Mucosa of stomach (tissue), 1 donor: Measurements from ENCODE around the gene PALD1.
"Not testable (repeated sequence)": the region's sequence is repeated elsewhere in the genome, so short reads cannot be mapped to it uniquely, and the experiment has no call there.

Source experiments
- H3K27me3 ChIP-seq: one replicate; pipeline ENCODE4 v1.7.0; 2013; ENCODE audit warnings: mild to moderate bottlenecking, low read length; ENCODE audit not compliant: control insufficient read depth, insufficient read depth
- H3K36me3 ChIP-seq: one replicate; pipeline ENCODE4 v1.7.0; 2013; ENCODE audit warnings: low read length; ENCODE audit not compliant: control insufficient read depth, insufficient read depth
- H3K4me1 ChIP-seq: one replicate; pipeline ENCODE4 v1.7.0; 2013; ENCODE audit warnings: mild to moderate bottlenecking, low read length; ENCODE audit not compliant: control insufficient read depth, insufficient read depth
- H3K4me3 ChIP-seq: one replicate; pipeline ENCODE4 v1.7.0; 2013; ENCODE audit warnings: low read length
- H3K9ac ChIP-seq: one replicate; pipeline ENCODE4 v1.7.0; 2013; ENCODE audit warnings: mild to moderate bottlenecking, low read length, moderate library complexity
- H3K9me3 ChIP-seq: one replicate; pipeline ENCODE4 v1.7.0; 2013; ENCODE audit warnings: mild to moderate bottlenecking, low read length, moderate library complexity; ENCODE audit not compliant: control insufficient read depth
- donor health status: Pancreatic carcinoma.

PALD1 gene

DNA sequence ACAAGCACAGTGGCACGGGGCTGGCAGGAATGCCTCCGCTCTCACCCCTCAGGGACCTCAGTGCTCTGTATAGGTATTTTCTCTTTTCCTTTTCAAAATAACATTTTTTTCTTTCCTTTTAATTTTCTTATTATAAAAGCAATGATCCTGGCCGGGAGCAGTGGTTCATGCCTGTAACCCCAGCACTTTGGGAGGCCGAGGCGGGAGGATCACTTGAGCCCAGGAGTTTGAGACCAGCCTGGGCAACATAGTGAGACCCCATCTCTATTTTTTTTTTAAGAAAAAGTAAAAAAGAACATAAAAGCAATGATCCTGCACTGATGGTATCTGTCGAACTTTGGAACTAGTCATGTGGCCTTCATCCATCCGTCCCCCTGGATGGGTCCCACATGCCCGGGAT is 120.8 kb downstream of the PALD1 start:
- no peaks in the 10 kb centered on the region for H3K27me3 ChIP-seq
- H3K9me3 ChIP-seq, result no peaks in the 10 kb centered on the region
- peaks cover 11% of the 10 kb centered on the region for H3K4me1 ChIP-seq
- no peak overlapping the region for H3K9ac ChIP-seq
- H3K36me3 ChIP-seq, result no peaks in the 10 kb centered on the region
- H3K4me3 ChIP-seq, result no peak overlapping the region

GRCh38 chr10:70599791-70600190 is 121.2 kb downstream of the PALD1 start:
- Histone ChIP-seq H3K27me3 (no peaks in the 10 kb centered on the region), H3K4me3 (no peak overlapping the region), H3K9ac (no peak overlapping the region), H3K36me3 (no peaks in the 10 kb centered on the region), H3K9me3 (no peaks in the 10 kb centered on the region), H3K4me1 (peaks cover 11% of the 10 kb centered on the region)

DNA sequence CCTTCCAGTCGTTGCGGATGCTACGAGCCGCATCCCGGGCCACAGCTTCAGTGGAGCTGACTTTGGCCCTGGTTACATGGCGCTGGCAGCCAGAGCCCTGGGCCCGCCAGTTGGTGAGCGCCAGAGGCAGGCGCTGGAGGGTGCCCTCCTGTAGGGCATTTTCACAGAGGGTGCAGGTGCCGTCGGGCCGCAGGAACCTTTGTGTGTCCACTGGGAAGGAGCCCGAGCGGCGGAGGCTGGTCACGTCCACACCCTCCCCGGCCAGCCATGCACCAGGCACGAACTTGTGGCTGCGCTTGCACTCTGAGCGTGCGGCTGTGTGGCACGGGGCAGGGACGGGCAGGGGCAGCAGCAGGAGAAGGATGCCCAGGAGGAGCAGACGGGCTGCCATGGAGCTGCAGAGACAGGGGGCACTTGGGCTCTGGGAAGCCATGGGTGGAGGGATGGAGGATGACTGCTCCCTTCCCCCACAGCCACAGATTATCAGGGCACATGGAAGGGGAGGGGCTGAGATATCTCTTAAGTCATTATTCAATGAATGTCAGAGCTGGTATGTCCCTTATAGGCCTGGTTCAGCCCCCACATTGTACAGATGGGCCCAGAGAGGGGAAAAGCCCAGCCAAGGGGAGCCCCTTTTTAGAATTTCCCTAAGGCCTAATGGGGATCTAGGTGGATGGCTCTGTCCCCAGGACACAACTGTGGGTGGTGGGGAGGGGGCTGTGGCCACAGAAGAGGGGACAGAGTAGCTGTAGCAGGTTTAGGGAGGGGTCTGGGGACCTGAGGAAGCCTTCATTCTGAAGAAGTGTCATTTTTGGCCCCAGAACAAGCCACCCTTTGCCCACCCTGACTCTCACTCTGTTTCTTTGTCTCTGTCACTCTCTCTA is 122.2 kb downstream of the PALD1 start:
- peaks cover 6% of the 10 kb centered on the region for H3K4me1 ChIP-seq
- no peaks in the 10 kb centered on the region for H3K9me3 ChIP-seq
- H3K27me3 ChIP-seq, result no peaks in the 10 kb centered on the region
- no peaks in the 10 kb centered on the region for H3K36me3 ChIP-seq
- no peak overlapping the region for H3K4me3 ChIP-seq
- no peak overlapping the region for H3K9ac ChIP-seq

- H3K9me3 ChIP-seq, result no peaks in the 10 kb centered on the region
- H3K4me3 ChIP-seq, result no peak overlapping the region
- no peaks in the 10 kb centered on the region for H3K36me3 ChIP-seq
- H3K4me1 ChIP-seq, result no peaks in the 10 kb centered on the region
- no peaks in the 10 kb centered on the region for H3K27me3 ChIP-seq
- no peak overlapping the region for H3K9ac ChIP-seq
Observed at GRCh38 chr10:70601746-70602145, 123.2 kb downstream of the PALD1 start.

DNA sequence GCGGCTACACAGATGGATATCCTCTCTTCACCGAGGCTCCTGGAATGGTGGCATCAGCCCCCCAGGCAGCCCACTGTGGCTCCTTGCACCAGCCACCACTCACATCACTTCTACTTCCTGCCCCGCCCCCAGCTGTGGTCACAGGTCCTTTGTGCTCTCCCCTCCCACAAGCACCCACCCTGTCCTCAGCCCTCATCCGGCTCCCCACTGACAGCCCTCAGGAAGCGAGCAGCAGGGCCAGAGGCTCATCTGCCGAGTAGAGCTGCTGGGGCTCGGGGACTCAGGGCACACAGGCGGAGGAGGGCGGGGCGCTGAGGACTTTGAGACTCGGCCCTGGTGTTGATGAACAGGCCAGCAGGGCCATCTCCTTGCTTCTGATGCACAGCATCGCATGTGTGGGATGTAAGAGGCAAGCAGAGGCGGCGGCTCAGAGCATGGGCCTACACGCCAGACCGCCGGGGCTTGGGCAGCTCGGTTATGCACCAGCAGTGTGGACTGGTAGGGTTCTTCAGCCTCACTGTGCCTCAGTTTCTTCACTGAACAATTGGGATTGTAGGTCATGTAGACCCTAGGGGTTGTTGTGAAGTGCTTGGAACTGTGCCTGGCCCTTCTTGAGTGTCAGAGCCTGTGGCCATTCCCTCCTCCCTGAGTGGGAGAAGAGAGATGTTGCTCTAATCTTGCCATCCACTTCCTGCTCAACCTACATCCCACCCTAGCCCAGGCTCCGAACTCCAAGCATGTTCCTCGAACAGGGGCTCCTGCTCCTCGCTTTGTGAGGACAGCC is 124.3 kb downstream of the PALD1 start, which contains the start of gene PRF1:
Gene PRF1, minus strand, starts transcription at position 77 of the 784 bp plus-strand sequence. CDS start 1,839 bp downstream, outside the sequence.
- H3K36me3 ChIP-seq, result no peaks in the 10 kb centered on the region
- H3K4me3 ChIP-seq, result no peak within 1 kb of the TSS
- peak within 1 kb of the TSS; percentile 28 for H3K9ac ChIP-seq
- H3K4me1 ChIP-seq, result no peaks in the 10 kb centered on the region
- H3K27me3 ChIP-seq, result no peaks in the 10 kb centered on the region
- no peaks in the 10 kb centered on the region for H3K9me3 ChIP-seq

- H3K4me1 ChIP-seq, result peaks cover 4% of the 10 kb centered on the region
- peak overlapping the region; percentile 28 for H3K9ac ChIP-seq
- H3K36me3 ChIP-seq, result no peaks in the 10 kb centered on the region
- no peak overlapping the region for H3K4me3 ChIP-seq
- no peaks in the 10 kb centered on the region for H3K9me3 ChIP-seq
- H3K27me3 ChIP-seq, result no peaks in the 10 kb centered on the region
Observed at GRCh38 chr10:70603449-70603801, 124.9 kb downstream of the PALD1 start.

DNA sequence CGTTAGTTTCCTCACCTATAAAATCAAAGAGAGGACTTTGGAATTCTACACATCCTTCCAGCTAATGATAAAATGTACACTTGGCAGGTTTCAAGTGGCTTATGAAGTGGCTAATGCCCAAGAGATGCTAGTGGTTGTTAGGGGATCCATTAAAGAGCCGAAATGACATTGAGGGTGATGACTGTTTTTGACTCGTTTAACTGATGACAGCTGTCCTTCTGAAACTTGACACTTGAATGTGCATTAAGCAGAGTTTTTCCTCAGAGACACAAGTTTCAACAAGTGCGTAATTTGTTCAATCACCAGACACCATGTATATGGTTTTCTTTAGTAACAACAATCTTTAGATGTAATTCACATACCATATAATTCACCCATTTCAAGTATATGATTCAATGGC is 125.5 kb downstream of the PALD1 start:
- H3K9ac ChIP-seq, result no peak overlapping the region
- H3K4me3 ChIP-seq, result no peak overlapping the region
- no peaks in the 10 kb centered on the region for H3K9me3 ChIP-seq
- peaks cover 4% of the 10 kb centered on the region for H3K4me1 ChIP-seq
- H3K27me3 ChIP-seq, result no peaks in the 10 kb centered on the region
- H3K36me3 ChIP-seq, result no peaks in the 10 kb centered on the region

DNA sequence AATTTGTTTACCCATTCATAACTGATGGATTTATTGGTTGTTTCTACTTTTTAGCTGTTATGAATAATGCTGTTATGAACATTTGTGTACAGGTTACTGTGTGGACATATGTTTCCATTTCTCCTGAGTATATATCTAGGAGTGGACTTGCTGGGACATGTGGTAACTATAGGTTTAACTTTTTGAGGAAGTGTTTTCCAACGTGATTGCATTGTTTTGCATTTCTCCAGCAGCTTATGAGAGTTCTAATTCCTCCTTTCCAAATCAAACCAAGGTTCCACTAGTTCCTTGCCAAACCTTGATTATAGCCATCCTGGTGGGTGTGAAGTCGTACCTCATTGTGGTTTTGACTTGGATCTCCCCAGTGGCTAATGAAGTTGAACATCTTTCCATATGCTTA is 126.6 kb downstream of the PALD1 start:
- Histone ChIP-seq H3K36me3 (no peaks in the 10 kb centered on the region), H3K9me3 (no peaks in the 10 kb centered on the region), H3K4me1 (peaks cover 4% of the 10 kb centered on the region), H3K4me3 (no peak overlapping the region), H3K9ac (no peak overlapping the region), H3K27me3 (no peaks in the 10 kb centered on the region)

GRCh38 chr10:70607936-70608335 is 129.4 kb downstream of the PALD1 start:
- H3K4me3 ChIP-seq, result no peak overlapping the region
- no peaks in the 10 kb centered on the region for H3K36me3 ChIP-seq
- no peaks in the 10 kb centered on the region for H3K27me3 ChIP-seq
- no peaks in the 10 kb centered on the region for H3K9me3 ChIP-seq
- H3K4me1 ChIP-seq, result peaks cover 4% of the 10 kb centered on the region
- H3K9ac ChIP-seq, result no peak overlapping the region

DNA sequence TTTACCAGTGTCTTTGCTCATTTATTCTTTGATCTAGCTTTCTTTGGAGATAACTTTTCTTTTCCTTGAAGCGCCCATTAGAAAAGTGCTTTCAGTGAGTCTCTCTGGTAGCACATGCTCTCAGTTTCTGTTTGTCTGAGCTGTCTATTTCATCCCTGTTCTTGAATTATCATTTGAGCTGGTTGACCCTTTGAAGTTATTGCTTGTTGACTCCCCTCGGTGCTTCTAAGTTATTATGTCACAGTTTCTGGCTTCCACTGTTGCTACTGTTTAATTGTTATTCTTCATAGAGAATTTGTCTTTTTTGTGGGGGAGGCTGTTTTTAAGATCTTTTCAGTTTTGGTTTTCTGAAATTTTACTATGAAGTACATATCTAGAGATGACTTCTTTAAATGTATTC is 135.4 kb downstream of the PALD1 start:
- Histone ChIP-seq H3K4me1 (no peaks in the 10 kb centered on the region), H3K27me3 (no peaks in the 10 kb centered on the region), H3K36me3 (no peaks in the 10 kb centered on the region), H3K9ac (no peak overlapping the region), H3K4me3 (no peak overlapping the region), H3K9me3 (no peaks in the 10 kb centered on the region)

GRCh38 chr10:70614364-70614763 is 135.8 kb downstream of the PALD1 start:
- H3K4me1 ChIP-seq, H3K4me3 ChIP-seq, H3K36me3 ChIP-seq, H3K9me3 ChIP-seq, H3K27me3 ChIP-seq, H3K9ac ChIP-seq: not testable (repeated sequence)

DNA sequence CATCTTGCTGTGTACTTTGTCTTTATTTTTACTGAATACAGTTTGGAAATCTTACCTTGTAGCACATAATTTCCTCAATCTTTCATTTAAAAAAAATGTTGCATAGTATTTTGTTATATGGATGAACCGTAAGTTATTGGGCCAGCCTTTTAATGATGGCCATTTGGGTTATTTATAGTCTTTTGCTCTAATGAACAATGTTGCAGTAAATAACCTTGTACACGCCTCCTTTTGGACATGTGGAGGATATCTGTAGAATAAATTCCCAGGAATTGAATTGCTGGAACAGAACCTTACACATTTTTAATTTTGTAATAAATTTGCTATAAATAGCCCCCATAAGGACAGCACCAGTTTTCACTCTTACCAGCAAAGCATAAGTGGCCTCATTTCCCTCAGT is 136.6 kb downstream of the PALD1 start:
- H3K27me3 ChIP-seq, result no peaks in the 10 kb centered on the region
- no peak overlapping the region for H3K9ac ChIP-seq
- H3K36me3 ChIP-seq, result no peaks in the 10 kb centered on the region
- H3K4me1 ChIP-seq, result no peaks in the 10 kb centered on the region
- no peaks in the 10 kb centered on the region for H3K9me3 ChIP-seq
- H3K4me3 ChIP-seq, result no peak overlapping the region
